HEK293 (cell line): Measurements from ENCODE around the gene TNNC1.

ENCODE experiments used
- CTCF ChIA-PET: fragments of 350-600 bp; formaldehyde crosslinking; extraction: SDS; loops from one replicate; lab custom pipeline; 2021; ENCODE audit warnings: antibody characterized with exemption; lab: Yijun Ruan, JAX
- POLR2A ChIA-PET: fragments of 300-600 bp; formaldehyde crosslinking; extraction: SDS; loops from one replicate; lab custom pipeline; 2020; ENCODE audit warnings: antibody characterized with exemption, inconsistent platforms; lab: Yijun Ruan, JAX
- H3K27ac ChIP-seq: fragments of 200-500 bp; sonication (Bioruptor generic); 2 replicates; pipeline ENCODE4 v1.5.1; 2014; ENCODE audit warnings: low read depth, low read length, control low read depth, inconsistent platforms; ENCODE audit errors: extremely low read depth
- H3K36me3 ChIP-seq, 2 experiments: fragments of 200-500 bp in 1 of 2; sonication (Bioruptor generic) in 1 of 2; 1 replicate in 1 of 2; 2 replicates in 1 of 2; pipeline ENCODE4 v1.5.1; 2014 to 2017; ENCODE audit warnings: inconsistent platforms in 2 of 2, low read length in 2 of 2; ENCODE audit not compliant: control insufficient read depth in 2 of 2, insufficient read depth in 1 of 2
- H3K4me1 ChIP-seq: fragments of 200-500 bp; sonication (Bioruptor generic); 2 replicates; pipeline ENCODE4 v1.5.1; 2014; ENCODE audit warnings: mild to moderate bottlenecking, low read length, inconsistent platforms; ENCODE audit not compliant: control insufficient read depth, insufficient read depth
- H3K4me3 ChIP-seq: 2 replicates; pipeline ENCODE4 v1.5.1; 2011; ENCODE audit warnings: low read depth, mild to moderate bottlenecking, control low read depth, low read length, moderate library complexity
- H3K9me3 ChIP-seq: fragments of 200-500 bp; sonication (Bioruptor generic); 2 replicates; pipeline ENCODE4 v1.5.1; 2014; ENCODE audit warnings: low read depth, low read length, inconsistent platforms; ENCODE audit not compliant: control insufficient read depth, insufficient read depth
- BCL6B ChIP-seq: fragments of 450-650 bp; formaldehyde crosslinking; IDR thresholded peaks from 2 replicates; pipeline ENCODE4 v1.5.1; 2017; ENCODE audit warnings: missing biosample characterization, missing genetic modification characterization
- GLI2 ChIP-seq: fragments of 450-650 bp; formaldehyde crosslinking; IDR thresholded peaks from 2 replicates; pipeline ENCODE4; 2017; ENCODE audit warnings: missing biosample characterization, missing genetic modification characterization, low read depth, borderline replicate concordance
- INSM2 ChIP-seq: fragments of 450-650 bp; formaldehyde crosslinking; IDR thresholded peaks from 2 replicates; pipeline ENCODE4 v1.5.1; 2016; ENCODE audit warnings: missing biosample characterization, missing genetic modification characterization
- MEIS1 ChIP-seq: sonication (generic); formaldehyde crosslinking; IDR thresholded peaks from 2 replicates; pipeline ENCODE4 v1.8.1; 2022; ENCODE audit warnings: missing genetic modification reagents, mild to moderate bottlenecking, borderline replicate concordance
- SALL2 ChIP-seq: fragments of 450-650 bp; formaldehyde crosslinking; IDR thresholded peaks from 2 replicates; pipeline ENCODE4 v1.5.0; 2017; ENCODE audit warnings: missing biosample characterization, mild to moderate bottlenecking, missing genetic modification characterization, borderline replicate concordance
- SCRT1 ChIP-seq: fragments of 450-650 bp; formaldehyde crosslinking; IDR thresholded peaks from 2 replicates; pipeline ENCODE4 v1.5.1; 2016; ENCODE audit warnings: missing biosample characterization, missing genetic modification characterization, borderline replicate concordance
- SP2 ChIP-seq: fragments of 450-650 bp; formaldehyde crosslinking; IDR thresholded peaks from 2 replicates; pipeline ENCODE4 v1.5.1; 2016; ENCODE audit warnings: missing biosample characterization, missing genetic modification characterization
- SP7 ChIP-seq: fragments of 450-650 bp; formaldehyde crosslinking; IDR thresholded peaks from 2 replicates; pipeline ENCODE4 v1.5.1; 2016; ENCODE audit warnings: missing biosample characterization, missing genetic modification characterization
- ZFP37 ChIP-seq: fragments of 450-650 bp; formaldehyde crosslinking; IDR thresholded peaks from 2 replicates; pipeline ENCODE4 v1.5.1; 2016; ENCODE audit warnings: missing biosample characterization, missing genetic modification characterization
- ZFP41 ChIP-seq: fragments of 450-650 bp; formaldehyde crosslinking; IDR thresholded peaks from 2 replicates; pipeline ENCODE4 v1.5.1; 2016; ENCODE audit warnings: missing biosample characterization, missing genetic modification characterization, borderline replicate concordance
- ZNF132 ChIP-seq: fragments of 450-650 bp; formaldehyde crosslinking; IDR thresholded peaks from 2 replicates; pipeline ENCODE4 v1.5.1; 2017; ENCODE audit warnings: missing biosample characterization, missing genetic modification characterization, borderline replicate concordance
- ZNF174 ChIP-seq: fragments of 450-650 bp; formaldehyde crosslinking; IDR thresholded peaks from 2 replicates; pipeline ENCODE4 v1.5.0; 2017; ENCODE audit warnings: missing biosample characterization, mild to moderate bottlenecking, missing genetic modification characterization
- ZNF211 ChIP-seq: fragments of 450-650 bp; formaldehyde crosslinking; IDR thresholded peaks from 2 replicates; pipeline ENCODE4 v1.5.1; 2016; ENCODE audit warnings: low read depth, missing biosample characterization, missing genetic modification characterization
- ZNF239 ChIP-seq: fragments of 450-650 bp; formaldehyde crosslinking; IDR thresholded peaks from 2 replicates; pipeline ENCODE4 v1.5.1; 2016; ENCODE audit warnings: missing biosample characterization, missing genetic modification characterization
- ZNF292 ChIP-seq: fragments of 450-650 bp; formaldehyde crosslinking; IDR thresholded peaks from 2 replicates; pipeline ENCODE4 v1.5.1; 2016; ENCODE audit warnings: low read depth, missing biosample characterization, missing genetic modification characterization, borderline replicate concordance
- ZNF518A ChIP-seq: fragments of 450-650 bp; formaldehyde crosslinking; conservative IDR thresholded peaks from 2 replicates; pipeline ENCODE4 v1.5.1; 2016; ENCODE audit warnings: low read depth, missing biosample characterization, missing genetic modification characterization
- ZNF529 ChIP-seq: fragments of 450-650 bp; formaldehyde crosslinking; IDR thresholded peaks from 2 replicates; pipeline ENCODE4 v1.5.1; 2017; ENCODE audit warnings: missing genetic modification characterization, missing biosample characterization; ENCODE audit not compliant: insufficient replicate concordance
- ZNF548 ChIP-seq: fragments of 450-650 bp; formaldehyde crosslinking; IDR thresholded peaks from 2 replicates; pipeline ENCODE4 v1.5.1; 2016; ENCODE audit warnings: missing biosample characterization, missing genetic modification characterization
- ZNF600 ChIP-seq: fragments of 450-650 bp; formaldehyde crosslinking; IDR thresholded peaks from 2 replicates; pipeline ENCODE4 v1.5.1; 2016; ENCODE audit warnings: missing biosample characterization, missing genetic modification characterization
- ZNF660 ChIP-seq: fragments of 450-650 bp; IDR thresholded peaks from 2 replicates; pipeline ENCODE4 v1.5.1; 2018; ENCODE audit warnings: missing biosample characterization, mild to moderate bottlenecking, missing genetic modification characterization
- ZNF692 ChIP-seq: fragments of 450-650 bp; formaldehyde crosslinking; IDR thresholded peaks from 2 replicates; pipeline ENCODE4 v1.5.1; 2016; ENCODE audit warnings: missing biosample characterization, missing genetic modification characterization
- ZNF830 ChIP-seq: fragments of 450-650 bp; IDR thresholded peaks from 2 replicates; pipeline ENCODE4 v1.5.0; 2018; ENCODE audit warnings: missing biosample characterization, missing genetic modification characterization, low read depth, mild to moderate bottlenecking, moderate library complexity
- ZNF837 ChIP-seq: fragments of 450-650 bp; formaldehyde crosslinking; IDR thresholded peaks from 2 replicates; pipeline ENCODE4 v1.5.1; 2016; ENCODE audit warnings: missing biosample characterization, missing genetic modification characterization
- ZSCAN30 ChIP-seq: fragments of 450-650 bp; IDR thresholded peaks from 2 replicates; pipeline ENCODE4 v1.5.1; 2018; ENCODE audit warnings: missing biosample characterization, mild to moderate bottlenecking, missing genetic modification characterization, moderate library complexity

The TNNC1 gene

GRCh38 chr3:52438104-52438376, 15.8 kb downstream of the TNNC1 start:
- POLR2A ChIA-PET, result no interaction called here
- TF ChIP-seq MEIS1 (CRISPR knock-in tag), result no peak
- TF ChIP-seq INSM2 (tag by site-specific recombination), result no peak
- no peak for TF ChIP-seq SP7 (tag by site-specific recombination)
- TF ChIP-seq SALL2 (tag by site-specific recombination), result no peak
- no peak for TF ChIP-seq ZSCAN30 (tag by site-specific recombination)
- TF ChIP-seq GLI2 (tag by site-specific recombination), result no peak
- no peak for TF ChIP-seq SP2 (tag by site-specific recombination)
- TF ChIP-seq ZNF830 (tag by site-specific recombination), result no peak
- TF ChIP-seq SCRT1, result no peak
- TF ChIP-seq BCL6B (tag by site-specific recombination), result no peak
- TF ChIP-seq ZNF660, result no peak
- TF ChIP-seq ZNF837, result no peak
- TF ChIP-seq ZFP41 (tag by site-specific recombination), result no peak
- TF ChIP-seq ZNF239 (tag by site-specific recombination), result no peak
- TF ChIP-seq ZNF548 (tag by site-specific recombination), result no peak
- TF ChIP-seq ZNF174 (tag by site-specific recombination), result no peak
- no peak overlapping the region for H3K27ac ChIP-seq
- no peaks in the 10 kb centered on the region for H3K36me3 ChIP-seq
- no peaks in the 10 kb centered on the region for H3K9me3 ChIP-seq
- H3K4me3 ChIP-seq, result no peak overlapping the region
- CTCF ChIA-PET, result interaction anchor here (1.6 kb wide), 1 partner anchor 10 kb away, joined by 4 read pairs; no protein-coding TSS in a partner anchor
- no peaks in the 10 kb centered on the region for H3K4me1 ChIP-seq

GRCh38 chr3:52437326-52438103, 16.3 kb downstream of the TNNC1 start:
- Histone ChIP-seq H3K36me3 (no peaks in the 10 kb centered on the region), H3K9me3 (no peaks in the 10 kb centered on the region), H3K27ac (no peak overlapping the region), H3K4me3 (no peak overlapping the region), H3K4me1 (no peaks in the 10 kb centered on the region)
- POLR2A ChIA-PET, result no interaction called here
- CTCF ChIA-PET, result interaction anchor here (1.5 to 7.4 kb wide), 2 partner anchors 10 to 25 kb away, joined by 3 to 59 read pairs; partner anchors contain the start of gene SEMA3G
- TF ChIP-seq ZNF292 (tag by site-specific recombination) (no peak), ZNF692 (tag by site-specific recombination) (no peak), ZFP37 (tag by site-specific recombination) (no peak), ZNF518A (tag by site-specific recombination) (no peak), ZNF211 (no peak), ZNF132 (tag by site-specific recombination) (no peak), ZNF600 (tag by site-specific recombination) (no peak), ZNF529 (tag by site-specific recombination) (no peak)
